Transverse colon (tissue), 4 donors: Measurements from ENCODE around the gene SVIL. TPM values are rescaled to one million over a fixed set of nuclear protein-coding genes. Genes with fewer than 3 reads are reported as not detected.

ENCODE experiments used
- DNase-seq: peaks from one replicate; pipeline ENCODE4 v3.0.0-alpha.2; 2019
- H3K27ac ChIP-seq, 4 donors: fragments of 200-600 bp; sonication (generic); 2 replicates each; pipeline ENCODE4 v1.5.1; 2016 to 2018; ENCODE audit warnings: inconsistent platforms in 4 of 4
- H3K27me3 ChIP-seq: fragments of 200-600 bp; sonication (generic); 2 replicates; pipeline ENCODE4 v1.5.1; 2017; ENCODE audit warnings: inconsistent platforms
- H3K36me3 ChIP-seq, 4 donors: fragments of 200-600 bp; sonication (generic); 2 replicates each; pipeline ENCODE4 v1.5.1; 2017 to 2019; ENCODE audit warnings: inconsistent platforms in 4 of 4
- H3K4me1 ChIP-seq, 4 donors: fragments of 200-600 bp; sonication (generic); 2 replicates each; pipeline ENCODE4 v1.5.1; 2017 to 2020; ENCODE audit warnings: inconsistent platforms in 4 of 4
- H3K4me3 ChIP-seq, 4 donors: fragments of 200-600 bp; sonication (generic); 1 replicate in 1 of 4; 2 replicates in 3 of 4; pipeline versions ENCODE4 v1.5.1 to v1.6.1; 2017 to 2019; ENCODE audit warnings: inconsistent platforms in 4 of 4
- H3K9me3 ChIP-seq, 2 donors: fragments of 200-600 bp; sonication (generic); 2 replicates each; pipeline ENCODE4 v1.5.1; 2017 to 2019; ENCODE audit warnings: inconsistent platforms in 2 of 2
- EP300 ChIP-seq: sonication (generic); formaldehyde crosslinking; IDR thresholded peaks from one replicate; pipeline ENCODE4 v1.6.1; 2017; ENCODE audit warnings: antibody characterized with exemption, low read depth
- POLR2A ChIP-seq: fragments of 450-650 bp; IDR thresholded peaks from one replicate; pipeline ENCODE4 v1.6.1; 2016; ENCODE audit warnings: antibody characterized with exemption, mild to moderate bottlenecking, moderate library complexity
- POLR2AphosphoS5 ChIP-seq, 3 donors: sonication (generic); formaldehyde crosslinking; IDR thresholded peaks; one replicate each; pipeline ENCODE4 v1.6.1; 2016; ENCODE audit warnings: antibody characterized with exemption in 3 of 3
- WGBS, 2 donors: methylation state at CpG; one replicate each; pipeline ENCODE4 v1.1.5; 2018; ENCODE audit warnings: low coverage in 1 of 2; 5-methylcytosine and 5-hydroxymethylcytosine counted together
- in situ Hi-C, 4 donors: fragments of 200-750 bp; cut with MboI; loops; one replicate each; pipeline versions ENCODE4 v1.15.0 to v1.15.1; 2017; ENCODE audit warnings: low sequenced_read_pairs in 3 of 4, low pct_ligation_motif_present in 1 of 4, low pct_unique_long_range_greater_than_20kb in 1 of 4
- intact Hi-C: fragments of 100-400 bp; cut with DNase I; formaldehyde crosslinking; loops from one replicate; pipeline ENCODE4 v1.15.1; 2023; ENCODE audit warnings: low total_unique reads
- total RNA-seq, 4 donors: library from RNA; depleted of rRNA; stranded (reverse); fragments of >200 nt; gene quantifications; one replicate each; pipeline ENCODE4 v1.1.0, GENCODE V29; 2016
- TF ChIP-seq, protein P1 (sequence below), 5 experiments: fragments of 200-600 bp in 3 of 5; fragments of 450-650 bp in 2 of 5; sonication (generic) in 3 of 5; IDR thresholded peaks; 1 replicate in 2 of 5; 2 replicates in 3 of 5; pipeline ENCODE4 v1.5.1; 2016 to 2017; ENCODE audit warnings: antibody characterized with exemption in 5 of 5, inconsistent platforms in 3 of 5, mild to moderate bottlenecking in 2 of 5, moderate library complexity in 1 of 5

Gene SVIL
- total RNA-seq, 4 donors from 2014 or later: 146 to 192 (median 156) TPM

DNA sequence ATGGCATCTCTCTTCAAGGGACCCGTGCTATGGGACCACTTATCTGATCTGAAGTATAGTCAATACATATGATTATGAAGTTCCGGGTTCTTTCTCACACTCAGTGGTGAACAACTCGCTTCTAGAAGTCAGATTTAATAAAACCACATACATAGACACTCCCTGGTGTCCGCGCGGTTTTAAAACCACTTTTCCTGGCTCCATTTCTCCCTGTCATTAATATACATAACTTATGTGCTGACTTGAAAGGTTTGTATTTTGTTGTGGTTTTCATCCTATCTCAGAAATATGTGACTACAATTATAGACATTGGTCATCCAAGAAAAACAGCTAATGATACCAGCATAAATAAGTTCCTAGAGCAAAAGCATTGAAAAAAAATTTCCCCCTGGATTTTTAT lies 34.0 kb downstream of the SVIL start:
- H3K27ac ChIP-seq: peak overlapping the region in 2 of 4 donors; percentile 4 to 6
- no peak for DNase-seq
- TF ChIP-seq POLR2AphosphoS5 (IDR thresholded peaks at IDR 0.05): no peak
- TF ChIP-seq EP300: no peak
- TF ChIP-seq POLR2A: no peak
- TF ChIP-seq, protein P1, sequence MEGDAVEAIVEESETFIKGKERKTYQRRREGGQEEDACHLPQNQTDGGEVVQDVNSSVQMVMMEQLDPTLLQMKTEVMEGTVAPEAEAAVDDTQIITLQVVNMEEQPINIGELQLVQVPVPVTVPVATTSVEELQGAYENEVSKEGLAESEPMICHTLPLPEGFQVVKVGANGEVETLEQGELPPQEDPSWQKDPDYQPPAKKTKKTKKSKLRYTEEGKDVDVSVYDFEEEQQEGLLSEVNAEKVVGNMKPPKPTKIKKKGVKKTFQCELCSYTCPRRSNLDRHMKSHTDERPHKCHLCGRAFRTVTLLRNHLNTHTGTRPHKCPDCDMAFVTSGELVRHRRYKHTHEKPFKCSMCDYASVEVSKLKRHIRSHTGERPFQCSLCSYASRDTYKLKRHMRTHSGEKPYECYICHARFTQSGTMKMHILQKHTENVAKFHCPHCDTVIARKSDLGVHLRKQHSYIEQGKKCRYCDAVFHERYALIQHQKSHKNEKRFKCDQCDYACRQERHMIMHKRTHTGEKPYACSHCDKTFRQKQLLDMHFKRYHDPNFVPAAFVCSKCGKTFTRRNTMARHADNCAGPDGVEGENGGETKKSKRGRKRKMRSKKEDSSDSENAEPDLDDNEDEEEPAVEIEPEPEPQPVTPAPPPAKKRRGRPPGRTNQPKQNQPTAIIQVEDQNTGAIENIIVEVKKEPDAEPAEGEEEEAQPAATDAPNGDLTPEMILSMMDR (IDR thresholded peaks at IDR 0.05): no peak
- intact Hi-C loops: no loop called here
- no peaks in the 10 kb centered on the region for H3K36me3 ChIP-seq
- no peaks in the 10 kb centered on the region for H3K9me3 ChIP-seq
- peaks cover 0 to 22% (median 6%) of the 10 kb centered on the region in 4 donors for H3K4me1 ChIP-seq
- 93 to 94% methylated on average over 6 of the region's 6 CpGs for WGBS, 2 donors
- in situ Hi-C loops: no loop called here
- H3K4me3 ChIP-seq: no peak overlapping the region
- H3K27me3 ChIP-seq: no peaks in the 10 kb centered on the region

DNA sequence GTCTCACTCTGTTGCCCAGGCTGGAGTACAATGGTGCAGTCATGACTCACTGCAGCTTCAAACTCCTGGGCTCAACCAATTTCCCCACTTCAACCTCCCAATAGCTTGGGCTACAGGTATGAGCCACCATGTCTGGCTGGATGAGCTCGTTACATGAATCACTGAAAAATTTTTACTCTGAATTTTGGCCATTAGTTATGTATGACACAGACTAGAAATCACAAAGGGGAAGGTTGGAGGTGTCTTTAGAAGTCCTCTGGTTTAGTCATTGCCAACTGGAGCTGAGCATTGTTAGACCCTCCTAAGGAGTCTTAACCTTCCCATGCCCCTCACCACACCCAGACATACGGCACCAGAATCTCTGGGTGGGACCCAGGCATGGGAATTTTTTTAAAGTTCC lies 34.7 kb downstream of the SVIL start:
- Histone ChIP-seq H3K27ac (peak overlapping the region; percentile 31 to 66 (median 51)), H3K4me1 (peaks cover 0 to 22% (median 6%) of the 10 kb centered on the region in 4 donors), H3K4me3 (no peak overlapping the region), H3K27me3 (no peaks in the 10 kb centered on the region), H3K9me3 (no peaks in the 10 kb centered on the region), H3K36me3 (no peaks in the 10 kb centered on the region)
- 84% methylated on average over 2 of the region's 2 CpGs; no CpG with 5 or more reads in 1 of the 2 donors for WGBS, 2 donors
- in situ Hi-C loops (no loop called here), intact Hi-C loops (no loop called here)
- no peak for DNase-seq
- TF ChIP-seq POLR2AphosphoS5 (IDR thresholded peaks at IDR 0.05) (no peak), POLR2A (no peak), EP300 (no peak)
- TF ChIP-seq, protein P1 (IDR thresholded peaks at IDR 0.05): no peak

DNA sequence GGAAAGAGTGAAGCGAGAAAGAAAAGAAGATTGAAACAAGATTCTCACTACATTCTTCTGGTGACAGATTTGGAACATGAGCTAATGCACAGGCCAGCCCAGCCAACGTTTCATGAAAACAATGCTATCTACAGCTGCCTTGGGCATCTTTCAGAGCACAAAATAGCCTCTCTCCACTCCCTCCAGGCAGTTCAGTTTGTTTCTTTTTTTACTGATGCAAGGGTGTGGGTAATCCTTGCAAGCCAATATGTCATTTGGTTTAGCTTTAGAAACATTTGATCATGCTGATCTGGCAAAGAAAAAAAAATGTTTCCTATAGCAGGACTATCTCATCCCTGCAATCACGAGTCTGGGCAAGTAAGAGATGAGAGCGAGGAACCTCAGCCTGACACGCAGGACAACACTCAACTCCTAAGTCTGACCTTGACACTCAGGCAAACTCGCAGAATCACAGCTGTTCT lies 35.9 kb downstream of the SVIL start:
- H3K27ac ChIP-seq: peak overlapping the region; percentile 31 to 66 (median 51)
- 46 to 63% methylated on average over 6 of the region's 6 CpGs for WGBS, 2 donors
- no peak for DNase-seq
- no peaks in the 10 kb centered on the region for H3K9me3 ChIP-seq
- no peaks in the 10 kb centered on the region for H3K36me3 ChIP-seq
- intact Hi-C loops (loop anchor here (10.0 kb wide), 1 partner anchor 126 kb away; no protein-coding TSS in a partner anchor), in situ Hi-C loops (no loop called here)
- no peak for TF ChIP-seq EP300
- TF ChIP-seq POLR2A: no peak
- TF ChIP-seq, protein P1 (IDR thresholded peaks at IDR 0.05): no peak
- no peak for TF ChIP-seq POLR2AphosphoS5 (IDR thresholded peaks at IDR 0.05)
- H3K27me3 ChIP-seq: no peaks in the 10 kb centered on the region
- H3K4me1 ChIP-seq: peaks cover 0 to 22% (median 6%) of the 10 kb centered on the region in 4 donors
- H3K4me3 ChIP-seq: no peak overlapping the region

DNA sequence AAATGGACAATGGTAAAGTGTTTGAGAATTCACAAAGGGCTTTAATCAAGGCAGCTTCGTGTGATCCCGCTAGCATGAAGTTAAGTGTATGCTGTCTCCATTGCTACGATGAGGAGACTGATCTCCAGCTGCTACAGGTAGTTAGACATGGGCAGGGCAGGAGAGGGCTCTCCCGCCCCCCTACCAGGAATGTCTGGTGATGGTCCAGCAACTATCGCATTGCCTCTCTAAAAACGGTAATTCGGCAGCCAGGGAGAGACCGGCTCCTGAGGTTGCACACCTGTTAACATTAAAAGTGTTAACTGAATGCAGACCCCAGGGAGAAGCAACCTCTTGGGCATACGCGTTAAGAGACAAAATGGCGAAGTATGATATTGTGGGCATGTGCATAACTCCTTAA lies 37.9 kb downstream of the SVIL start:
- Histone ChIP-seq H3K36me3 (no peaks in the 10 kb centered on the region), H3K4me1 (peaks cover 5 to 21% (median 9%) of the 10 kb centered on the region in 4 donors), H3K27ac (peak overlapping the region in 1 of 4 donors; percentile 9), H3K4me3 (no peak overlapping the region), H3K27me3 (no peaks in the 10 kb centered on the region), H3K9me3 (no peaks in the 10 kb centered on the region)
- TF ChIP-seq, protein P1 (IDR thresholded peaks at IDR 0.05): no peak
- TF ChIP-seq EP300 (no peak), POLR2A (no peak), POLR2AphosphoS5 (IDR thresholded peaks at IDR 0.05) (no peak)
- intact Hi-C loops: loop anchor here (10.0 kb wide), 1 partner anchor 128 kb away; no protein-coding TSS in a partner anchor
- no peak for DNase-seq
- 93 to 95% methylated on average over 3 to 11 of the region's 11 CpGs for WGBS, 2 donors
- in situ Hi-C loops: no loop called here
